GM06990 (cell line): ENCODE data around the gene ERMAP.

ENCODE experiments used
- DNase-seq: peaks from one replicate; pipeline ENCODE4 v3.0.0-alpha.2; 2011; ENCODE audit not compliant: insufficient read length; ENCODE audit errors: extremely low read depth
- H3K27me3 ChIP-seq: replicated peaks from 2 replicates; pipeline ENCODE4 v1.6.0; 2011; ENCODE audit warnings: low read length; ENCODE audit not compliant: control insufficient read depth, insufficient read depth
- H3K36me3 ChIP-seq: 2 replicates; pipeline ENCODE4 v1.5.1; 2011; ENCODE audit warnings: low read length; ENCODE audit not compliant: control insufficient read depth, insufficient read depth
- H3K4me3 ChIP-seq: replicated peaks from 2 replicates; pipeline ENCODE4 v1.5.1; 2011; ENCODE audit warnings: low read depth, mild to moderate bottlenecking, control low read depth, low read length
- TF ChIP-seq, protein P1 (sequence below): IDR thresholded peaks from 2 replicates; pipeline ENCODE4 v1.5.1; 2011; ENCODE audit warnings: low read length, control low read depth, mild to moderate bottlenecking, inconsistent platforms; ENCODE audit not compliant: insufficient read depth, poor library complexity, severe bottlenecking

The ERMAP gene

DNA sequence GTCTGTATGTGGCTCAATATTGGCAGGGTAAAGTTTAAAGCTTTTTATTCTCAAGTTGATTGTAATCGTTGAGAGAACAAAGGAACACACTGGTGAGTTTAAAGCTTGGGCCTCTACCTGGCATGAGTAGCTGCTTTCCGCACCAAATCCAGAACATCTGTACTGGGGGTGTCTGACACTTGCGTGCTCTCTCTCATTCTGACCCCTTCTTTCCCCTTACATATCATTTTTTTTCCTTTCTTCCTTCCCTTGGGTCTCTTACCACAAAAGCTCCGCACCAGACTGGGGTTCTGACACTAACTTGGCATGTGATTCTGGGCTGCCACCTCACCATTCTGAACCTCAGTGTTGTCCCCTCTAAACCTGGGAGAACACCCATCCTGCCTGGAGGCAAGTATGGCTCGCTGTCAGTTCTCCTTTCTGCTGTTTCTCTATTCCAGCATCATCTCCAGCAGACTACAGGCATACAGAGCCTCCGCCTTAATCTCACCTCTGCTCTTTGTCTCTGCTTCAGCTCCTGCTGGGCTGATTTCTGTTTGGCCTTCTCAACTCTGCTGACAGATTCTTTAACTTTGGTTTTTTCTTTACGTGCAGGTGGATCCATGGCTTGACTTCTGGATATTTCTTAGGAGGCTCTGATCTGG is 859 bp upstream of the ERMAP start:
- Histone ChIP-seq H3K36me3 (no peaks in the 10 kb centered on the region), H3K4me3 (peak overlapping the region; percentile 76), H3K27me3 (no peaks in the 10 kb centered on the region)
- TF ChIP-seq, protein P1, sequence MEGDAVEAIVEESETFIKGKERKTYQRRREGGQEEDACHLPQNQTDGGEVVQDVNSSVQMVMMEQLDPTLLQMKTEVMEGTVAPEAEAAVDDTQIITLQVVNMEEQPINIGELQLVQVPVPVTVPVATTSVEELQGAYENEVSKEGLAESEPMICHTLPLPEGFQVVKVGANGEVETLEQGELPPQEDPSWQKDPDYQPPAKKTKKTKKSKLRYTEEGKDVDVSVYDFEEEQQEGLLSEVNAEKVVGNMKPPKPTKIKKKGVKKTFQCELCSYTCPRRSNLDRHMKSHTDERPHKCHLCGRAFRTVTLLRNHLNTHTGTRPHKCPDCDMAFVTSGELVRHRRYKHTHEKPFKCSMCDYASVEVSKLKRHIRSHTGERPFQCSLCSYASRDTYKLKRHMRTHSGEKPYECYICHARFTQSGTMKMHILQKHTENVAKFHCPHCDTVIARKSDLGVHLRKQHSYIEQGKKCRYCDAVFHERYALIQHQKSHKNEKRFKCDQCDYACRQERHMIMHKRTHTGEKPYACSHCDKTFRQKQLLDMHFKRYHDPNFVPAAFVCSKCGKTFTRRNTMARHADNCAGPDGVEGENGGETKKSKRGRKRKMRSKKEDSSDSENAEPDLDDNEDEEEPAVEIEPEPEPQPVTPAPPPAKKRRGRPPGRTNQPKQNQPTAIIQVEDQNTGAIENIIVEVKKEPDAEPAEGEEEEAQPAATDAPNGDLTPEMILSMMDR: no peak
- peak; percentile 10 for DNase-seq

DNA sequence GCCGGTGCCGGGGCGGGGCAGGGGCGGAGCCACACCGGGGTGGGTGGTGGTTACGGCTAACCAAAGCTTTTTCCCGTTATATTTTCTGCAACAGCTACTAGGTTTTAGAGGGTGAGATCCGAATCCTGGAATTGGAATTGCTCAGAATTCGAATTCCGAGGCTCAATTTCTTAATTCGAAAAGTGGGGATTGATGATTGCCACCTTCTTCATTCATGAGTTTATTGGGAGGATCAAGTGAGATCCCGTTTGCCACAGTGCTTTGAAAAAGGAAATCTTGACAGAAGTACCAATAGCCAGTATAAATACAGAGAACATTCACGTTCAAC is 482 bp downstream of the ERMAP start:
- H3K36me3 ChIP-seq: no peaks in the 10 kb centered on the region
- H3K4me3 ChIP-seq: peak overlapping the region; percentile 66
- no peak for DNase-seq
- no peaks in the 10 kb centered on the region for H3K27me3 ChIP-seq
- TF ChIP-seq, protein P1: no peak

GRCh38 chr1:42817976-42818375 is 1.1 kb downstream of the ERMAP start:
- no peak for DNase-seq
- Histone ChIP-seq H3K4me3 (no peak overlapping the region), H3K36me3 (no peaks in the 10 kb centered on the region), H3K27me3 (no peaks in the 10 kb centered on the region)
- TF ChIP-seq, protein P1: no peak

GRCh38 chr1:42820813-42821212 is 3.9 kb downstream of the ERMAP start:
- Histone ChIP-seq H3K4me3 (no peak overlapping the region), H3K27me3 (no peaks in the 10 kb centered on the region), H3K36me3 (no peaks in the 10 kb centered on the region)
- TF ChIP-seq, protein P1: no peak
- DNase-seq: no peak

- Histone ChIP-seq H3K27me3 (no peaks in the 10 kb centered on the region), H3K36me3 (no peaks in the 10 kb centered on the region), H3K4me3 (no peak overlapping the region)
- DNase-seq: no peak
- TF ChIP-seq, protein P1: no peak
Measured at GRCh38 chr1:42821690-42822089, 4.8 kb downstream of the ERMAP start.
